Measurements from ENCODE around the gene FZR1.

GRCh38 chr19:3457528-3458228 is 48.4 kb upstream of the FZR1 start:
- TF ChIP-seq PHF20 (IDR thresholded peaks at IDR 0.05; ENCODE audit: partially characterized antibody) (no peak), RAD21 (CRISPR knock-in tag; conservative IDR thresholded peaks at IDR 0.05 in 1 of 2, IDR thresholded peaks at IDR 0.05 in 1 of 2) (no peak), ATF3 (IDR thresholded peaks at IDR 0.05) (no peak), ATF3 (CRISPR knock-in tag; conservative IDR thresholded peaks at IDR 0.05) (no peak), ELF1 (tag; IDR thresholded peaks at IDR 0.05) (no peak), GATA2 (CRISPR knock-in tag; IDR thresholded peaks at IDR 0.05) (no peak), CBFB (CRISPR knock-in tag; IDR thresholded peaks at IDR 0.05) (no peak), POLR2A (conservative IDR thresholded peaks at IDR 0.05) (no peak), MEF2A (IDR thresholded peaks at IDR 0.05; ENCODE audit: control insufficient read depth, low read depth, low read length) (no peak), HDAC2 (IDR thresholded peaks at IDR 0.05) (no peak), KLF16 (IDR thresholded peaks at IDR 0.05) (no peak)
